OCI-LY7 (cell line): Measurements from ENCODE around the gene TMEM259.

ENCODE experiments used
- CTCF ChIP-seq: fragments of 200-600 bp; sonication (generic); conservative IDR thresholded peaks from 2 replicates; pipeline ENCODE4 v1.5.1; 2014; ENCODE audit warnings: mild to moderate bottlenecking, antibody characterized with exemption, low read length, moderate library complexity, mixed read lengths
- EZH2phosphoT487 ChIP-seq: fragments of 200-600 bp; sonication (generic); IDR thresholded peaks from 2 replicates; pipeline ENCODE4 v1.6.1; 2018; ENCODE audit warnings: low read depth, borderline replicate concordance, mild to moderate bottlenecking, mixed run types, antibody characterized with exemption, low read length, moderate library complexity, mixed read lengths

- TF ChIP-seq CTCF (no peak), EZH2phosphoT487 (no peak)
Observed at GRCh38 chr19:1063030-1063908, 42.3 kb upstream of the TMEM259 start.
